Keratinocyte (primary cell): ENCODE measurements around the gene ABL1. TPM values are rescaled to one million over a fixed set of nuclear protein-coding genes. Genes with fewer than 3 reads are reported as not detected.

ENCODE experiments used
- DNase-seq: peaks from one replicate; pipeline ENCODE4 v3.0.0-alpha.2; 2011; ENCODE audit warnings: low read depth, missing footprints, low spot score
- FAIRE-seq: peaks from 2 replicates; lab custom pipeline; 2011; peaks lifted over from hg19 to GRCh38; lab: Jason Lieb, UNC
- H2AFZ ChIP-seq: 2 replicates; pipeline ENCODE4 v1.6.0; 2012; ENCODE audit warnings: low read length, control low read depth, inconsistent platforms; ENCODE audit not compliant: control insufficient read depth
- H3K27ac ChIP-seq: 2 replicates; pipeline ENCODE4 v1.5.1; 2011; ENCODE audit warnings: low read length; ENCODE audit not compliant: control insufficient read depth, insufficient read depth
- H3K27me3 ChIP-seq: 3 replicates; pipeline ENCODE4 v1.6.0; 2011; ENCODE audit warnings: low read length; ENCODE audit not compliant: control insufficient read depth, insufficient read depth; ENCODE audit errors: extremely low read depth
- H3K36me3 ChIP-seq, 2 experiments: 2 replicates in 1 of 2; 3 replicates in 1 of 2; pipeline ENCODE4 v1.5.1; 2011; ENCODE audit warnings: low read length in 2 of 2, mild to moderate bottlenecking in 1 of 2; ENCODE audit not compliant: control insufficient read depth in 2 of 2, insufficient read depth in 2 of 2; ENCODE audit errors: extremely low read depth in 1 of 2
- H3K4me1 ChIP-seq: 3 replicates; pipeline ENCODE4 v1.5.1; 2011; ENCODE audit warnings: low read length; ENCODE audit not compliant: control insufficient read depth, insufficient read depth; ENCODE audit errors: extremely low read depth
- H3K4me2 ChIP-seq: 3 replicates; pipeline ENCODE4 v1.6.0; 2011; ENCODE audit warnings: low read depth, low read length; ENCODE audit not compliant: control insufficient read depth, insufficient read depth; ENCODE audit errors: extremely low read depth
- H3K4me3 ChIP-seq, 3 experiments: fragments of 200-600 bp in 1 of 3; sonication (generic) in 1 of 3; 2 replicates in 2 of 3; 3 replicates in 1 of 3; pipeline ENCODE4 v1.5.1; 2011 to 2016; ENCODE audit warnings: low read length in 3 of 3, mild to moderate bottlenecking in 3 of 3, control low read depth in 2 of 3, inconsistent platforms in 1 of 3, low read depth in 1 of 3, mixed read lengths in 1 of 3, mixed run types in 1 of 3, moderate library complexity in 1 of 3; ENCODE audit not compliant: control insufficient read depth in 2 of 3, insufficient read depth in 2 of 3; ENCODE audit errors: extremely low read depth in 1 of 3
- H3K79me2 ChIP-seq: 2 replicates; pipeline ENCODE4 v1.6.0; 2012; ENCODE audit warnings: low read length; ENCODE audit not compliant: control insufficient read depth, insufficient read depth
- H3K9ac ChIP-seq: 3 replicates; pipeline ENCODE4 v1.6.0; 2011; ENCODE audit warnings: low read length; ENCODE audit not compliant: control insufficient read depth, insufficient read depth; ENCODE audit errors: extremely low read depth
- H3K9me1 ChIP-seq: 3 replicates; pipeline ENCODE4 v1.6.0; 2011; ENCODE audit warnings: low read length; ENCODE audit not compliant: control insufficient read depth, insufficient read depth; ENCODE audit errors: extremely low read depth
- H3K9me3 ChIP-seq: 2 replicates; pipeline ENCODE4 v1.5.1; 2012; ENCODE audit warnings: low read depth, low read length; ENCODE audit not compliant: control insufficient read depth
- H4K20me1 ChIP-seq: 3 replicates; pipeline ENCODE4 v1.6.0; 2011; ENCODE audit warnings: low read length; ENCODE audit not compliant: control insufficient read depth, insufficient read depth; ENCODE audit errors: extremely low read depth
- EZH2 ChIP-seq: IDR thresholded peaks from one replicate; pipeline ENCODE4 v1.6.1; 2012; ENCODE audit warnings: inconsistent platforms, mild to moderate bottlenecking, low read length, moderate library complexity
- dilution Hi-C: fragments of 300-500 bp; cut with MboI; formaldehyde crosslinking; loops from one replicate; pipeline ENCODE4 v1.7.0; 2020; ENCODE audit warnings: low sequenced_read_pairs; ENCODE audit not compliant: extremely low pct_ligation_motif_present
- polyA plus RNA-seq, 5 experiments: library from polyadenylated mRNA; depleted of rRNA in 3 of 5; stranded (reverse) in 3 of 5; stranded (forward) in 1 of 5; unstranded in 1 of 5; fragments of >200 nt; gene quantifications; 1 replicate in 1 of 5; 2 replicates in 3 of 5; 3 replicates in 1 of 5; pipeline versions ENCODE4 v1.2.1 to v1.2.3, GENCODE V29; 2011 to 2012; ENCODE audit warnings: missing spikeins in 2 of 5, low read depth in 1 of 5, low replicate concordance in 1 of 5
- TF ChIP-seq, protein P1 (sequence below), 3 experiments: IDR thresholded peaks in 1 of 3; conservative IDR thresholded peaks in 1 of 3; optimal IDR thresholded peaks in 1 of 3; 2 replicates in 2 of 3; 3 replicates in 1 of 3; pipeline versions ENCODE3 to v1.5.1; 2011; ENCODE audit warnings: low read length in 3 of 3, mild to moderate bottlenecking in 3 of 3, moderate library complexity in 2 of 3, control low read depth in 1 of 3, inconsistent platforms in 1 of 3; ENCODE audit not compliant: insufficient read depth in 2 of 3; ENCODE audit errors: extremely low read depth in 1 of 3

The ABL1 gene
- polyA plus RNA-seq, 1 donor (not counting 4 experiments of a cell fraction or from before 2014, with no cell fraction given): 17.0 TPM

DNA sequence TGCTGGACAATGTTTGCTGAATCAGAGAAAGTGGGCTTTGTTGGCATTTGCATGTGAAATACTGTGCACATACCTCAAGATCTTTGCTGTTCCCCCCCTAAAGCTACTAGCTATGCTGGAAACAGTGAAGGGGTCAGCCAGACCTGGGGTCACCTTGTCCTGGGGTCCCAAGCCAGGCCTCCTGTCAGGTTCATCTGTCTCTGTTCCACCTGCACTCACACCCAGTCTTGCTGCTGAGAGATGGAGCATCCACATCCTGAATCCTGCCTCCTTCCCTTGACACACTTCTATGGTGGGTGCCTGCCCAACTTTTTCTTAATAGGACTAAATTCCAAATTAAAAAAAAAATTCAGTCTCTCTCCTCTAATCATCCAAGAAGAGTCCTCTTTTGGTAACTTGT is 4.0 kb upstream of the ABL1 start:
- no peaks in the 10 kb centered on the region for H3K9me3 ChIP-seq
- H3K36me3 ChIP-seq: no peaks in the 10 kb centered on the region
- no peak overlapping the region for H3K27ac ChIP-seq
- H3K9me1 ChIP-seq: no peaks in the 10 kb centered on the region
- DNase-seq (no peak), FAIRE-seq (no peak)
- dilution Hi-C loops: no loop called here
- H4K20me1 ChIP-seq: no peaks in the 10 kb centered on the region
- peaks cover 12% of the 10 kb centered on the region for H3K4me1 ChIP-seq
- H3K4me2 ChIP-seq: no peak overlapping the region
- H2AFZ ChIP-seq: no peak overlapping the region
- no peaks in the 10 kb centered on the region for H3K27me3 ChIP-seq
- TF ChIP-seq EZH2: no peak
- TF ChIP-seq, protein P1, sequence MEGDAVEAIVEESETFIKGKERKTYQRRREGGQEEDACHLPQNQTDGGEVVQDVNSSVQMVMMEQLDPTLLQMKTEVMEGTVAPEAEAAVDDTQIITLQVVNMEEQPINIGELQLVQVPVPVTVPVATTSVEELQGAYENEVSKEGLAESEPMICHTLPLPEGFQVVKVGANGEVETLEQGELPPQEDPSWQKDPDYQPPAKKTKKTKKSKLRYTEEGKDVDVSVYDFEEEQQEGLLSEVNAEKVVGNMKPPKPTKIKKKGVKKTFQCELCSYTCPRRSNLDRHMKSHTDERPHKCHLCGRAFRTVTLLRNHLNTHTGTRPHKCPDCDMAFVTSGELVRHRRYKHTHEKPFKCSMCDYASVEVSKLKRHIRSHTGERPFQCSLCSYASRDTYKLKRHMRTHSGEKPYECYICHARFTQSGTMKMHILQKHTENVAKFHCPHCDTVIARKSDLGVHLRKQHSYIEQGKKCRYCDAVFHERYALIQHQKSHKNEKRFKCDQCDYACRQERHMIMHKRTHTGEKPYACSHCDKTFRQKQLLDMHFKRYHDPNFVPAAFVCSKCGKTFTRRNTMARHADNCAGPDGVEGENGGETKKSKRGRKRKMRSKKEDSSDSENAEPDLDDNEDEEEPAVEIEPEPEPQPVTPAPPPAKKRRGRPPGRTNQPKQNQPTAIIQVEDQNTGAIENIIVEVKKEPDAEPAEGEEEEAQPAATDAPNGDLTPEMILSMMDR (optimal IDR thresholded peaks at IDR 0.05 in 1 of 3, IDR thresholded peaks at IDR 0.05 in 1 of 3, conservative IDR thresholded peaks at IDR 0.05 in 1 of 3; ENCODE audit: extremely low read depth in 1 of 3, insufficient read depth in 2 of 3, low read length in 3 of 3): no peak
- H3K9ac ChIP-seq: no peak overlapping the region
- peaks cover 9% of the 10 kb centered on the region for H3K79me2 ChIP-seq
- no peak overlapping the region for H3K4me3 ChIP-seq

GRCh38 chr9:130833031-130833990 is 1.7 kb upstream of the ABL1 start:
- FAIRE-seq: peak; percentile 20
- H3K79me2 ChIP-seq: peaks cover 27% of the 10 kb centered on the region
- no peaks in the 10 kb centered on the region for H3K9me3 ChIP-seq
- H3K9ac ChIP-seq: no peak overlapping the region
- H2AFZ ChIP-seq: no peak overlapping the region
- dilution Hi-C loops: no loop called here
- no peaks in the 10 kb centered on the region for H4K20me1 ChIP-seq
- H3K4me3 ChIP-seq: no peak overlapping the region
- H3K4me2 ChIP-seq: peak overlapping the region; percentile 88
- H3K36me3 ChIP-seq: no peaks in the 10 kb centered on the region
- H3K9me1 ChIP-seq: no peaks in the 10 kb centered on the region
- H3K27ac ChIP-seq: no peak overlapping the region
- no peak for DNase-seq
- H3K4me1 ChIP-seq: peaks cover 23% of the 10 kb centered on the region
- TF ChIP-seq, protein P1 (optimal IDR thresholded peaks at IDR 0.05 in 1 of 3, IDR thresholded peaks at IDR 0.05 in 1 of 3, conservative IDR thresholded peaks at IDR 0.05 in 1 of 3; ENCODE audit: extremely low read depth in 1 of 3, insufficient read depth in 2 of 3, low read length in 3 of 3): no peak
- no peak for TF ChIP-seq EZH2
- no peaks in the 10 kb centered on the region for H3K27me3 ChIP-seq
